ENCODE data around the gene AP3D1. TPM values are rescaled to one million over a fixed set of nuclear protein-coding genes. Genes with fewer than 3 reads are reported as not detected.

AP3D1 gene
- total RNA-seq, 2 experiments from 2014 or later = 80.0 to 99.8 TPM

DNA sequence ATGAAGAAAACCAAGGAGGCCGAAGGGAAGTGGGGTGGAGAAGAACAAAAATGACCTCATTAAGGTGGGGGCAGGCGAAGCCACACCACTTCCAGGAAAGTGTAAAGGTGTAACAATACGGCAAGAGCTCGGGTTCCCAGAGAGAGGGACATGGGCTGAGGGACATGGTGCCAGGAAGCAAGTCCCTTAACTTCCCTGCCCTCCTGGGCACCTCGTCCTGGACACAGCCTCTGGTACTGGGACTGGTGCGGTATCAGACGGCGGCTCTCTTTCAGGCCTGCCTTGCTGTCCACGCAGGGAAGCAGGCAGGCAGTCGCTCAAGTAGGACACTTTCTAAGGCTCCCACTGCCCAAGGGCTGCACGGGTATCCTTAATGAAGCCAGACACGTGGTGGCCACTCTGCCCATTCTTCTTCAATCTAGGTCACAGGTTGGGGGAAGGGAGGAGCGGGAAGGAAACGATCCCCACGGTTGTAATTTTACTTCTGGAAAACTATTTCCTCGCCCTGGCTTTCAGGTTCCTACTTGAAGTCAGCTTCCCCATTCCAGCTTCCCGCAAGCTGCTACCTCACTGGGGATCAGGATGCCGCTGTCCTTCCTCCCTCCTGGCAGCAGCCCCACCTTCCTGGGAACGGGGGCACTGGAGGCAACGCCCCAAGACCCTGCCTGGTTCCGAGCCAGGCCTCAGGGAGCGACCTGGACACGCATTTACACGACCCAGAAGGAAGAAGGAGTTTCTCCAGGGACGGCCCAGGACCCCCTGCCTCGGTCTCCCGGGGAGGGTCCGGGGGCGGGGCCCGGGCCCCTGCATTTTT, 1.2 kb downstream of the AP3D1 start:
- BruUV-seq (replicated peaks) = no TSS peak
- peaks cover 12% of the 10 kb centered on the region; the same call in 1 of the 2 replicates for H3K36me3 ChIP-seq (ENCODE audit: insufficient read depth, low read length)
- H3K4me1 ChIP-seq (ENCODE audit: insufficient read depth, low read length, poor library complexity, severe bottlenecking) = peaks cover 27% of the 10 kb centered on the region
- H2AFZ ChIP-seq (ENCODE audit: low read length) = no peak overlapping the region
- no peaks in the 10 kb centered on the region for H3K9me2 ChIP-seq (ENCODE audit: insufficient read depth, low read length)
- intact Hi-C loops (cut with micrococcal nuclease; ENCODE audit: unreplicated experiment) = loop anchor here (2.0 to 5.0 kb wide), 3 partner anchors 53 to 133 kb away; partner anchors contain the start of genes BTBD2, IZUMO4, MOB3A and PLEKHJ1
- peaks cover 59% of the 10 kb centered on the region for H3K79me2 ChIP-seq (ENCODE audit: insufficient read depth, low read depth, low read length)
- TF ChIP-seq, protein P1, sequence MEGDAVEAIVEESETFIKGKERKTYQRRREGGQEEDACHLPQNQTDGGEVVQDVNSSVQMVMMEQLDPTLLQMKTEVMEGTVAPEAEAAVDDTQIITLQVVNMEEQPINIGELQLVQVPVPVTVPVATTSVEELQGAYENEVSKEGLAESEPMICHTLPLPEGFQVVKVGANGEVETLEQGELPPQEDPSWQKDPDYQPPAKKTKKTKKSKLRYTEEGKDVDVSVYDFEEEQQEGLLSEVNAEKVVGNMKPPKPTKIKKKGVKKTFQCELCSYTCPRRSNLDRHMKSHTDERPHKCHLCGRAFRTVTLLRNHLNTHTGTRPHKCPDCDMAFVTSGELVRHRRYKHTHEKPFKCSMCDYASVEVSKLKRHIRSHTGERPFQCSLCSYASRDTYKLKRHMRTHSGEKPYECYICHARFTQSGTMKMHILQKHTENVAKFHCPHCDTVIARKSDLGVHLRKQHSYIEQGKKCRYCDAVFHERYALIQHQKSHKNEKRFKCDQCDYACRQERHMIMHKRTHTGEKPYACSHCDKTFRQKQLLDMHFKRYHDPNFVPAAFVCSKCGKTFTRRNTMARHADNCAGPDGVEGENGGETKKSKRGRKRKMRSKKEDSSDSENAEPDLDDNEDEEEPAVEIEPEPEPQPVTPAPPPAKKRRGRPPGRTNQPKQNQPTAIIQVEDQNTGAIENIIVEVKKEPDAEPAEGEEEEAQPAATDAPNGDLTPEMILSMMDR (conservative IDR thresholded peaks at IDR 0.05; ENCODE audit: low read length) = no peak
- TF ChIP-seq EZH2phosphoT487 (IDR thresholded peaks at IDR 0.05; ENCODE audit: borderline replicate concordance, low read depth, low read length) = no peak
- H3K27ac ChIP-seq (ENCODE audit: low read depth, low read length, poor library complexity, severe bottlenecking) = no peak overlapping the region
- peak overlapping the region; percentile 90 for H3K4me3 ChIP-seq (ENCODE audit: low read depth, low read length, poor library complexity, severe bottlenecking)
- ChIA-PET CTCF (ENCODE audit: unreplicated experiment) (no interaction called here), POLR2A (no interaction called here)
- no peak for DNase-seq (ENCODE audit: low spot score)
- peak overlapping the region; percentile 99 for H3K4me2 ChIP-seq (ENCODE audit: low read length)
- no peaks in the 10 kb centered on the region for H3K9me3 ChIP-seq (ENCODE audit: low read length)
- peaks cover 10% of the 10 kb centered on the region; the same call in 1 of the 2 replicates for H4K20me1 ChIP-seq (ENCODE audit: insufficient read depth, low read length)

- TF ChIP-seq, protein P1 (conservative IDR thresholded peaks at IDR 0.05; ENCODE audit: low read length) = no peak
- no peak for TF ChIP-seq EZH2phosphoT487 (IDR thresholded peaks at IDR 0.05; ENCODE audit: borderline replicate concordance, low read depth, low read length)
- Histone ChIP-seq H3K4me2 (ENCODE audit: low read length) (no peak overlapping the region), H2AFZ (ENCODE audit: low read length) (no peak overlapping the region), H3K79me2 (ENCODE audit: insufficient read depth, low read depth, low read length) (peaks cover 75% of the 10 kb centered on the region), H3K27ac (ENCODE audit: low read depth, low read length, poor library complexity, severe bottlenecking) (no peak overlapping the region), H4K20me1 (ENCODE audit: insufficient read depth, low read length) (peaks cover 10% of the 10 kb centered on the region; the same call in 1 of the 2 replicates), H3K36me3 (ENCODE audit: insufficient read depth, low read length) (peaks cover 24% of the 10 kb centered on the region), H3K4me1 (ENCODE audit: insufficient read depth, low read length, poor library complexity, severe bottlenecking) (peaks cover 27% of the 10 kb centered on the region), H3K9me2 (ENCODE audit: insufficient read depth, low read length) (no peaks in the 10 kb centered on the region), H3K4me3 (ENCODE audit: low read depth, low read length, poor library complexity, severe bottlenecking) (no peak overlapping the region), H3K9me3 (ENCODE audit: low read length) (no peaks in the 10 kb centered on the region)
- intact Hi-C loops (cut with micrococcal nuclease; ENCODE audit: unreplicated experiment) = no loop called here
- BruUV-seq (replicated peaks) = no TSS peak
- DNase-seq (ENCODE audit: low spot score) = no peak
- ChIA-PET POLR2A (interaction anchor here (0.7 kb wide), 1 partner anchor 29 kb away, joined by 3 read pairs; no protein-coding TSS in a partner anchor), CTCF (ENCODE audit: unreplicated experiment) (no interaction called here)
Observed at GRCh38 chr19:2148482-2149135, 2.8 kb downstream of the AP3D1 start.

Measured in OCI-LY7 (cell line).